ENCODE data around the gene LHPP.

Gene LHPP

GRCh38 chr10:124649214-124649613 lies 187.6 kb downstream of the LHPP start:
- DNase-seq, result no peak

- no peak for DNase-seq
Observed at GRCh38 chr10:124650263-124650662, 188.6 kb downstream of the LHPP start.

GRCh38 chr10:124650820-124651401 lies 189.3 kb downstream of the LHPP start:
- no peak for DNase-seq

- DNase-seq, result no peak
Observed at GRCh38 chr10:124651402-124651891, 189.8 kb downstream of the LHPP start.

- DNase-seq, result no peak
Observed at GRCh38 chr10:124652200-124652599, 190.6 kb downstream of the LHPP start.

- DNase-seq, result no peak
Observed at GRCh38 chr10:124652701-124653100, 191.1 kb downstream of the LHPP start.

DNA sequence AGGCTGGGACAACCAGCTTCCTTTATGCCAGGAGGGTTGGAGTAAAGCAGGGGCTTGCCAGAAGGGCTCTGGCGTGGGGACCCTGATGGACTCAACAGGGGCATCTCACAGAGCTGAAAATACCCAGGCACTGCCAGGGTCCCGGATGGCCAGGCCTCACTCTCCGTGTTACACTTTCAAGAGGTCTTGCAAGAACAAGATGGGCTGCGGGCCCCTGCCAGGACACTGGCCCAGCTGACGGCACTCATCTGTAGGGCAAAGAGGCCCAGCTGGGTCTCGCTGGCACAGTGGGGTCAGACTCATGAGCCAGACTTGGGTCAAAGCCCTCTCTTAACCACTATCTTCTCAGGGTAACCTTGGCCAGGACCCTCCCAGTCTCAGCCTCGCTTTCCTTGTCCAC lies 191.7 kb downstream of the LHPP start:
- DNase-seq, result no peak

DNA sequence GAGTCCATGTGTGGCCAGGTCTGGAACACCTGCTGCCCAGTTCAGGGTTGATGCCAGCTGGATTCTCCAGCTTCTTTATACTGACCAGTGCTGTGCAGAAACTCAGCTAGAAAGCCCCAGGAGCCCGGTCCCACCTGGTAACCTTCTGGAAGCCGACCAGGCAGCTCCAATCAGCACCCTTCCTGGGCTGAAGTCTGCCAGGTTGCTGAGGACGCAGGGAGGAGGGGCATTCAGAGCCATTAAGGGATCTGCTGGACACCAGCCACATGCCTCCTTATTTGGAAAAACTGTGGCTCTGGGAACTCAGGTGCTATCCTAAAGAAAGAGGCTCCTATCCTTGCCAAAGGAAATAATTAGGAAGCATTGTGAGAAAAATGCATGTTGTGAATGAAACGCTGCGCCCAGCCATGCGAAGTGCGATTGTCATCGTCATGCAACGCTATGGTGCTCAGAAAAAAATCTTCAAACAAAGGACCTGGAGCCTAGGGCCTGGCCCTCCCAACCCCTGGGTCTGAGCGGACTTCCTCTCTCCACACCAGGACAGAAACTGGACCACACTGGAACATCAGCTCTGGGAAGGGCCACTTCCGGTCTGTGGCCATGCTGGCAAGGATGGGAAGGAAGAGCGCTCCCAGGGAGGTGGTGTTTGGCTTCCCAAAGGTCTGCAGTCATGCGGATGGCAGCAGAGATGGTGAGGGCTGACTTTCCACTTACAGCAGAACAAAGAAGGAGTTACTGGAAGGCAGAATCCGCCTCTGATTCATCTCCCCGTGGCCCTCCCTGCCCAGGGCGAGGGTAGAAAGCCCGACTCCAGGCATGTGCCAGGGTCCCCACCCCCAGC lies 192.4 kb downstream of the LHPP start:
- no peak for DNase-seq

DNA sequence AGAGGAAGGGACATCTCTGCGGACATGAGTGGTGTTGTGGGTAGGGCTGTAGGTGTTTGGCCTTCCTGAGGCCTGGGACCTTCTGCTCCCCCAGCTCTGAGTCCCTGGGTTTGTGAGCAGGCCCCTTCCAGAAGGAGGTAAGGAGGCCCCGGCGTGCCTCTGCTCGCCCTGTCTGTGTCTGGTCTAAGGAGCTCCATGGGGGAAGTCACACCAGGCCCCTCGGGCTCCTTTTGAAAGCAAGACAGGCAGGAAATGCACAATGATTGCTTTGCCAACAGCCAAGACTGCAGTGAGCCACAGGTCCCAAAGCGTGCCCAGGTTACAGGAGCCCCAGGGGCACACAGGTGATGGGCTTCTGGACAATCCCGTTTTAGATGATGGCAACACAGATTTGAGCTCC lies 193.1 kb downstream of the LHPP start:
- no peak for DNase-seq

GRCh38 chr10:124655191-124656112 lies 193.8 kb downstream of the LHPP start:
- DNase-seq, result no peak

DNA sequence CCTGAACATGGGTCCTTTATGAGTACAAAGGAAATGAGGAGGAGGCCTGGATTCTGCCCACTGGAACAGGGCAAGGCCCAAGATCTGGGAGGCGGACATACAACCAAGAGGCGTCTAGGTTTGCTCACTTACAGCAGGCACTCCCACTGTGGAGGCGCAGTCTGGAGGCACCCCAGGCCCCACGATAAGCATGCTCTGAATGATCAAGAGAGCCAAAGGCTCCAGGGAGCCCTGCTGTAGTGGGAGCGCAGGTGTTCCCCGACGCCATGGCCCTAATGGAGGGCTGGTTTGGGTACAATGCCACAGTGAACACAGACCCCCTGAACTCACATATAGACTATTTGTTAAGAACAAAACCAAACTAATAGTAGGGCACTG lies 194.5 kb downstream of the LHPP start:
- no peak for DNase-seq

- no peak for DNase-seq
Observed at GRCh38 chr10:124656541-124656940, 194.9 kb downstream of the LHPP start.

- DNase-seq, result no peak
Observed at GRCh38 chr10:124657806-124658205, 196.2 kb downstream of the LHPP start.

DNA sequence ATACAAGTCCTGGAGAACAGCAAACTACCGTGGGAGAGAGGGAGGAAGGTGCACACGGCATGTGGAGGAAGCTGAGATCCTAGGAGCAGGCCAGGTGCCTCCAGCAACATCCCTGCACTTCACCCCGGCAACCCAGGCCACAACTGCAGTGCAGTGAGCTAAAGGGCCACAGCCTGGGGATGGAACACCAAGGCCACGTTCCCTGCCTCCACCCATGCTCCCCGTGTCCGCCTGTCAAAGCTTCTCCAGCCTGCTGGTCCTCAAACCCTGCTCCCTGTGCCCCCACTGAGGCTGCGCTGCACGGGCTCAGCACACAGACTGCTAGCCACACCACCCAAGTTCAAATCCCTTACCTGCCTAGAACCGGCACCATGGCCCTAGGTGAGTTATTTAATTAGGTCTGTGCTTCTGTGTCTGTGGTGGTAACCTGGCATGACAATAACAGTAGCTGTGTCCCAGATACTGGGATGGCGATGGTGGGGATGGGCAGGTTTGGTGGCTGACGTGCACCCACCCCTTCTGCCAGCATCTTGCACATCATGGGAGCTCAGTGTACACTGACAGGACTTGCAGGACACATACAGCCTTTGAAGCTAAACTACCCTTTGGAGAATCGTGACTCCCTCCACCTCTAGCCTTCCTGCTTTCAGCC lies 197.1 kb downstream of the LHPP start:
- DNase-seq, result no peak

GRCh38 chr10:124659380-124659779 lies 197.8 kb downstream of the LHPP start:
- DNase-seq, result no peak

DNA sequence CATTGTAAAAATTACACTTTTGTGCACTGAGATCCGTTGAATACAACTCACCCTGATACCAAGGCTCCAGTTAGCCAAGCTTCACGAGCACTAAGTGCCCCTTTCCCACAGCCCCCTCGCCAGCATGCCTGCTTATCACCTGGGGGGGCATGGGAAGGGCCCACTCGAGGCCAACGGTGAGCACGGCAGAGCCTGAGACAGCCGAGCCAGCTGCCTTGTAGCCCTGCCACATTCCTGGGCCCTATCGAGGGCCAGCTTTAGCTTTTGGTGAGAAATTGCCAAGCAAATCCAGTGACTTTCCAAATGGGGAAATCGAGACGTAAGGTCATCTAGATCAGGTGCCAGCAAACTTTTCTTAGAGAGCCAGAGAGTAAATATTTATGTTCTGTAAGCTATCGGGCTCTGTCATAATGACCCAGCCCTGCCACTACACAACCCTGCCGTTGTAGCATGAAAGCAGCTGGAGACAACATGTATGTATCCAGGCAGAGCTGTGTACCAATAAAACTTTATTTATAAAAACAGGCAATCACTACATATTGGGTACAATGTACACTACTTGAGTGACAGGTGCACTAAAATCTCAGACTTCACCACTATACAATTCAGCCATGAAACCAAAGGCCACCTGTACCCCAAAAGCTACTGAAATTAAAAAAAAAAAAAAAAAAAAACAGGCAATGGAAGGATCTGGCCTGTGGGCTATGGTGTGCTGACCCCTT lies 198.9 kb downstream of the LHPP start:
- DNase-seq, result no peak

DNA sequence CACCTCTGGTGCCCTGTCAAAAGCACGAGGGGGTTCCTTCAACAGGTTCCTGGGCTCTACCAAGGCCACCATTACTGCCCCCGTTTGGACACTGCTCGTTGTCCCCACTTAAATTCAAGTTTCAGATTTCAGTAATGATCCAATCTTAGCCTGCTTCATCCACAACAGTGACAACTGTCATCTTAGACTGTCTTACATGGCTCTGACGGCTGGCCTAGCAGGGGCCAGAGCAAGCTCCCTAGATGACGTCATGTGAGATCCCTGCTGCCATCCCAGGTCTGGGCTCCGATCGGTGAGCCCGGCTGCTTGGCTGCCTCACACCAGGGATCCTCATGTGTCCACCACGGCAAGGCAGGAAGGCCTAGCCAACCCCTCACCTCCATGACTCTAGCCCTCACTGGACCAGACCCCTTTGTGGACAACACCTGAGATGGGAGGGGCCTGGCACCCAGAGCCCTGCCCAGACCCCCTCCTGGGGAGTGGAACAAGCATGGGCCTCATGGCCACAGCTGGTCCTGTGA lies 200.1 kb downstream of the LHPP start:
- no peak for DNase-seq

- DNase-seq, result no peak
Observed at GRCh38 chr10:124663228-124663627, 201.6 kb downstream of the LHPP start.

All from KG1 (cell line).